Central memory CD4-positive, alpha-beta T cell (primary cell): Measurements from ENCODE around the gene AP4B1.
"Not testable (repeated sequence)": the region's sequence is repeated elsewhere in the genome, so short reads cannot be mapped to it uniquely, and the experiment has no call there.

Experiments
- DNase-seq: peaks from one replicate; pipeline ENCODE4 v3.0.0; 2022

The AP4B1 gene

GRCh38 chr1:113855630-113856400 lies 48.8 kb downstream of the AP4B1 start:
- DNase-seq = no peak

GRCh38 chr1:113854234-113854633 lies 50.4 kb downstream of the AP4B1 start:
- no peak for DNase-seq

GRCh38 chr1:113852694-113853093 lies 51.9 kb downstream of the AP4B1 start:
- not testable (repeated sequence) for DNase-seq

GRCh38 chr1:113850127-113850796 lies 54.3 kb downstream of the AP4B1 start:
- no peak for DNase-seq

GRCh38 chr1:113849072-113849471 lies 55.5 kb downstream of the AP4B1 start:
- no peak for DNase-seq

GRCh38 chr1:113846391-113847035 lies 58.1 kb downstream of the AP4B1 start:
- no peak for DNase-seq
